PFSK-1 (cell line): ENCODE results near the gene TNC.

Source experiments
- POLR2AphosphoS5 ChIP-seq: IDR thresholded peaks from 2 replicates; pipeline ENCODE4 v1.6.1; 2012; ENCODE audit warnings: low read depth, mild to moderate bottlenecking, control low read depth, low read length, moderate library complexity
- SIN3A ChIP-seq: IDR thresholded peaks from 2 replicates; pipeline ENCODE4 v1.6.1; 2012; ENCODE audit warnings: mild to moderate bottlenecking, low read length, moderate library complexity, borderline replicate concordance; ENCODE audit not compliant: insufficient read depth
- TF ChIP-seq, protein P1 (sequence below), 2 experiments: IDR thresholded peaks; 2 replicates each; pipeline versions ENCODE4 v1.6.1 to v1.8.0; 2011 to 2012; ENCODE audit warnings: low read depth in 2 of 2, low read length in 2 of 2, control low read depth in 1 of 2, inconsistent platforms in 1 of 2, mild to moderate bottlenecking in 1 of 2, moderate library complexity in 1 of 2; ENCODE audit not compliant: insufficient read depth in 1 of 2

- TF ChIP-seq SIN3A (no peak), POLR2AphosphoS5 (no peak)
- TF ChIP-seq, protein P1, sequence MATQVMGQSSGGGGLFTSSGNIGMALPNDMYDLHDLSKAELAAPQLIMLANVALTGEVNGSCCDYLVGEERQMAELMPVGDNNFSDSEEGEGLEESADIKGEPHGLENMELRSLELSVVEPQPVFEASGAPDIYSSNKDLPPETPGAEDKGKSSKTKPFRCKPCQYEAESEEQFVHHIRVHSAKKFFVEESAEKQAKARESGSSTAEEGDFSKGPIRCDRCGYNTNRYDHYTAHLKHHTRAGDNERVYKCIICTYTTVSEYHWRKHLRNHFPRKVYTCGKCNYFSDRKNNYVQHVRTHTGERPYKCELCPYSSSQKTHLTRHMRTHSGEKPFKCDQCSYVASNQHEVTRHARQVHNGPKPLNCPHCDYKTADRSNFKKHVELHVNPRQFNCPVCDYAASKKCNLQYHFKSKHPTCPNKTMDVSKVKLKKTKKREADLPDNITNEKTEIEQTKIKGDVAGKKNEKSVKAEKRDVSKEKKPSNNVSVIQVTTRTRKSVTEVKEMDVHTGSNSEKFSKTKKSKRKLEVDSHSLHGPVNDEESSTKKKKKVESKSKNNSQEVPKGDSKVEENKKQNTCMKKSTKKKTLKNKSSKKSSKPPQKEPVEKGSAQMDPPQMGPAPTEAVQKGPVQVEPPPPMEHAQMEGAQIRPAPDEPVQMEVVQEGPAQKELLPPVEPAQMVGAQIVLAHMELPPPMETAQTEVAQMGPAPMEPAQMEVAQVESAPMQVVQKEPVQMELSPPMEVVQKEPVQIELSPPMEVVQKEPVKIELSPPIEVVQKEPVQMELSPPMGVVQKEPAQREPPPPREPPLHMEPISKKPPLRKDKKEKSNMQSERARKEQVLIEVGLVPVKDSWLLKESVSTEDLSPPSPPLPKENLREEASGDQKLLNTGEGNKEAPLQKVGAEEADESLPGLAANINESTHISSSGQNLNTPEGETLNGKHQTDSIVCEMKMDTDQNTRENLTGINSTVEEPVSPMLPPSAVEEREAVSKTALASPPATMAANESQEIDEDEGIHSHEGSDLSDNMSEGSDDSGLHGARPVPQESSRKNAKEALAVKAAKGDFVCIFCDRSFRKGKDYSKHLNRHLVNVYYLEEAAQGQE (IDR thresholded peaks at IDR 0.05; ENCODE audit: insufficient read depth in 1 of 2, low read depth in 2 of 2, low read length in 2 of 2), result no peak
Observed at GRCh38 chr9:115034801-115035200, 83.2 kb downstream of the TNC start.
